ENCODE measurements around the gene TRPM4.

- TF ChIP-seq ZNF704 (CRISPR knock-in tag; IDR thresholded peaks at IDR 0.05; ENCODE audit: borderline replicate concordance): no peak
- no peak for TF ChIP-seq CHCHD3 (CRISPR knock-in tag; IDR thresholded peaks at IDR 0.05)
- TF ChIP-seq E2F1 (CRISPR knock-in tag; IDR thresholded peaks at IDR 0.05): no peak
- TF ChIP-seq RARA (CRISPR knock-in tag; IDR thresholded peaks at IDR 0.05): no peak
- TF ChIP-seq MTF1 (CRISPR knock-in tag; IDR thresholded peaks at IDR 0.05): no peak
- TF ChIP-seq ZNF768 (CRISPR knock-in tag; IDR thresholded peaks at IDR 0.05): no peak
- TF ChIP-seq POLR2AphosphoS5 (IDR thresholded peaks at IDR 0.05; ENCODE audit: low read depth, low read length): no peak
- no peak for TF ChIP-seq FOSL2 (CRISPR knock-in tag; IDR thresholded peaks at IDR 0.05)
- TF ChIP-seq, protein P1, sequence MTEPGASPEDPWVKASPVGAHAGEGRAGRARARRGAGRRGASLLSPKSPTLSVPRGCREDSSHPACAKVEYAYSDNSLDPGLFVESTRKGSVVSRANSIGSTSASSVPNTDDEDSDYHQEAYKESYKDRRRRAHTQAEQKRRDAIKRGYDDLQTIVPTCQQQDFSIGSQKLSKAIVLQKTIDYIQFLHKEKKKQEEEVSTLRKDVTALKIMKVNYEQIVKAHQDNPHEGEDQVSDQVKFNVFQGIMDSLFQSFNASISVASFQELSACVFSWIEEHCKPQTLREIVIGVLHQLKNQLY (CRISPR knock-in tag; IDR thresholded peaks at IDR 0.05): no peak
- TF ChIP-seq IKZF4 (CRISPR knock-in tag; IDR thresholded peaks at IDR 0.05; ENCODE audit: borderline replicate concordance, low read depth, not compliant biosample characterization): no peak
- TF ChIP-seq ZNF12 (CRISPR knock-in tag; IDR thresholded peaks at IDR 0.05): no peak
- TF ChIP-seq ZFX (CRISPR knock-in tag; IDR thresholded peaks at IDR 0.05; ENCODE audit: low read depth): no peak
- no peak for TF ChIP-seq ZNF800 (CRISPR knock-in tag; IDR thresholded peaks at IDR 0.05)
- no peak for TF ChIP-seq ZNF607 (CRISPR knock-in tag; IDR thresholded peaks at IDR 0.05; ENCODE audit: borderline replicate concordance)
Measured at GRCh38 chr19:49229416-49229815, 71.8 kb downstream of the TRPM4 start.

Data from HepG2 (cell line).